GM19452 (cell line): ENCODE results near the gene TMEM119.

Experiments used
- ATAC-seq: cut with Tn5 transposase; IDR thresholded peaks from one replicate; pipeline ENCODE4 v1.9.1; 2021; ENCODE audit not compliant: unreplicated experiment

The TMEM119 gene

DNA sequence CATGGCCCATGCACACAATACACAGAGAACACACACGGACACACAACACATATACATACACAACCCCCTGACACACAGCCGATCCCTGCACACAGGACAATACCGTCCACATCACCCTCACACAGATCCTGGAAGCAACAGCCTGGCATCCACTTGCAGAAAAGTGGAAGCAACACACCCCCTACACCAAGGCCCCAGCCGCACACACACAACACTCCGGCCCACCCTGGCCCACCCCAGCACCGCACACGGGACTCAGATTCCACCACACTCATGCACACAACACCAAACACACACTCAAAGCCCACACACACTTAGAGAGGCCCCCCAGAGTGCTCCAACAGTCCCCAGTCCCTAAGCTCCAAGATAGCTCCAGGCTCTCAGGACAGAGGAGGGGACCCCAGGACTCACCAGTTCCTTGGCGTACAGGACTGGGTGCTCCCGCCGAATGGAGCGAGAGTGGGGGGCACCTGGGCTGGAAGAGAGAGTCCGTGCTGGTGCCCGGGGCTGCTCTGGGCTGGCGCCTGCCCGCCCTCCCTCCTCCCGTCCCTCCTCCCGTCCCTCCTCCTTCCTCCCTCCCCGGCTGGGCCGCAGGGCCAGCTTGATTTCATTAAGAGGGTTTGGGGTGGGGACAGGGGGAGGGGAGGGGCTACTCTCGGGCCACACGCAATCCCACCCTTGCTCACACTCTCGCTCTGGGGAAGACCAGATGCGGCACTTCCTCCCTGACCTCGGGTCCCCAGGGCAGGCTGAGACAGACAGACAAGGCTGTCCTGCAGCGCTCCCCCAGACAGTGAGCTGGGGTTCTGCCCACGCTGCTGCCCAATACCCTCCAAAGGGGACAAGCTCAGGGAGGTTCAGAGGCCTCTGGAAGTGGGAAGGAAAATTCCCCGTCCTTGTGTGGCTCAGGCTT lies at the start of gene TMEM119:
Gene TMEM119, minus strand, starts transcription at position 526 of the 913 bp plus-strand sequence. CDS start 5,701 bp downstream, outside the sequence.
- ATAC-seq, result no peak

DNA sequence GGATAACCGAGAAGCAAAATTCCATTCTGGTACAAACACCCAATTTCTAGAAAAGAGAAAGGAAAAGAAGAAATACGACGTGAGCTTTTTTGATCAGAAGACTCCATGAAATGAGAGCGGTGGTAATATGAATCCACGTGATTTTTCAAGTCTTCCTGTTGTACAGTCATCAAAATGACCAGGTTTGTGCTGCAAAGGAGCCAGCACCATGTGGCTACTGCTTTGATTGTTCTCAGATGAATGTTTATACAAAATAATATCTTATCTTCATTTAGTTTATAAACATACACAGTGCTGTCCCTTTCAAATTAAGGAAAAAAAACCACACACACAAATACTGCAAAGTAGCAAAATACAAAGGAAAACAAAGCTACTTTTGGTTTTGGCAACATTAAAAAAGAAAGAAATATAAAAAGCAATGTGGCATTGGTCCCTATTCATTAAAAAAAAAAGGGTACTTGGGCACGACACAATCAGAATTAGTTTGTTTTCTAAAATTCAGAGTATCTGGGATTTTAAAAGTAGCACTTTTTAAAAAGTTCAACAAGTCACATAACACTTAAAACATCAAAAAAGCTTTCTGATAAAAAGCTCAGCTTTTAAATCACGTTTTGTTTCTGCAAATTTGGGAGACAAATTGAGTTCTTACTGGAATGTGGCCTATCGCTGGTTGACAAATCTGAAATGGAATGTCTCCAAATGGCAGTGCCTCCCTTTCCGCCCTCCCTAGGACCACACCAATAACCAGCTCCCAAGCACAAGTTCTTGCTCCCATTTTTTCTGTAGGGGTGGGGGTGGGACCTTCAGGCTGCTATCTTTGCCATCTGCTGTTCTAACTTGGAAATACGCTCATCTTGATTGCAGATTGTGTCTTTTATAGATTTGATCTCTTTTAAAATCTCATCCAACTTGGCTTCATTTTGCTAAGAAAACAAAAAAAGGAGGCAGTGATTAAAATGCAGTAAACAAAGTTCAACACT lies 49.0 kb upstream of the TMEM119 start:
- ATAC-seq, result no peak

DNA sequence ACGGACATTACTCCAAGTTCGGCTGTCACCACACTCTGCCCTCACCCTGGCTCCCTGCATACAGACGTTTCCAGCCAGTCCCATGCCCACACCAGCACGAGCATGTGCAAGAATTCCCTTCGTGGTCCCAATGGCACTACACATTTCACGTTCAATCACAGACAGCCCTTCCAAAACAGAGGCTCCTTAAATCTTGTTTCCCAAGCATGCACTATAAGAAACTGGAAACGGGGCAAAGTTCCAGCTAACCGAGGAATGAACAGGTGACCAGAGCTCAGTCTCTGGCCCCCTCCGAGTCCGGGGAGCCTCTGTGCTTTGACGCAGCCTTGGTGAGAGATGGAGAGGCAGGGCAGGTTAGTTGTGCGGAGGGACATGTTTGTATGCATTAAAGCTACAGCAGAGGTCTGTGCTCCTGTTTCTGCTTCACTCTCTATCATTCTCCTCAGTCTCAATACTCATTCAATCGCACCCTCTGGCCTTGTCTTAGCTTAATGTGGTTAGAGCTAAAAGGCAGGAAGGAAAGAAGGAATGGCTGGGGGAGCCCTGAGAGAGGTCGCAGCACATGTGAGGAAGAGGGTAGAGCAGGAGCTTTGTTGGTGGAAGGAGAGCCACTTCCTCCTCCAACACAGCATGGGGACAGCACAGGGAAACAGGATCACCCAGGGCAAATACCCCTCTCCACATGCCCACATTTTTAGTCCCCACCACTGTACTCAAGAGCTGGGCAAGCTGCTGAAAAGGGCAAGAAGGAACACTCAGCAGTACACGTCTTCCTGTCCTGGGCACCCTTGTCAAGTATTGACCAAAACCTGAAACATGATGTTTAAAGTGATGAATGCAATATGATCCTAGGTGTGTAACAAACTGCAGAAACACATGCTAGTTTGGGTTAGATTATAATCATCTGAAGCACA lies 48.1 kb upstream of the TMEM119 start:
- ATAC-seq, result no peak

- no peak for ATAC-seq
These were observed 46.9 kb upstream of the TMEM119 start for GRCh38 chr12:108644811-108645120.

- no peak for ATAC-seq
These were observed 46.3 kb upstream of the TMEM119 start for GRCh38 chr12:108643941-108644810.

- ATAC-seq, result no peak
These were observed 45.2 kb upstream of the TMEM119 start for GRCh38 chr12:108642899-108643654.

DNA sequence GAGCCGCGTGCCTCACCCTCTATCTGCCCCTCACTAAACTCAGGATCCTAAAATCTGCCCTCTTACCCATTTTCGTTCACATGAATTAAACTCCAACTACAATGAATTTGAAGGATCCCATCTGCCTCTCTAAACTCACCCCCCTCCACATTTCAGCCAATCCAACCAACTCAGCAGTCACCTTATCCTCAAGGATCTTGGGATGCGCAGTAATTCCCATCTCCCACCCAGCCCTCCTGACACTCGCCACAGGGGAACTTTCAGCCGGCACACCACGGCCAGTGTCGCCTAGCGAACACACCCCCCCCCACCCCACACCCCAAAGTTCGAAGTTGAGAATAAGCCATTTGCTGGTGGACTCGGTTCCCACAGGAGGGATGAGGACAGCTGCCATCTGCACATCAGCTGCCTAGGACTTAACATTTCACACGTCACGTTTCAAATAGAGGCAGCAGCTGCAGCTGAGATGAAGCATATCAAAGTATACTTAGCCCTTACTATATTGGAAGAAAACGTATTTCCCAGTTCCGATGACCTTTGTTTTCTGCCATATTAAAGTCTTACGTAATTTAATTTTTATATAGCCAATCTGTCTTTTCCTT lies 44.5 kb upstream of the TMEM119 start:
- no peak for ATAC-seq

DNA sequence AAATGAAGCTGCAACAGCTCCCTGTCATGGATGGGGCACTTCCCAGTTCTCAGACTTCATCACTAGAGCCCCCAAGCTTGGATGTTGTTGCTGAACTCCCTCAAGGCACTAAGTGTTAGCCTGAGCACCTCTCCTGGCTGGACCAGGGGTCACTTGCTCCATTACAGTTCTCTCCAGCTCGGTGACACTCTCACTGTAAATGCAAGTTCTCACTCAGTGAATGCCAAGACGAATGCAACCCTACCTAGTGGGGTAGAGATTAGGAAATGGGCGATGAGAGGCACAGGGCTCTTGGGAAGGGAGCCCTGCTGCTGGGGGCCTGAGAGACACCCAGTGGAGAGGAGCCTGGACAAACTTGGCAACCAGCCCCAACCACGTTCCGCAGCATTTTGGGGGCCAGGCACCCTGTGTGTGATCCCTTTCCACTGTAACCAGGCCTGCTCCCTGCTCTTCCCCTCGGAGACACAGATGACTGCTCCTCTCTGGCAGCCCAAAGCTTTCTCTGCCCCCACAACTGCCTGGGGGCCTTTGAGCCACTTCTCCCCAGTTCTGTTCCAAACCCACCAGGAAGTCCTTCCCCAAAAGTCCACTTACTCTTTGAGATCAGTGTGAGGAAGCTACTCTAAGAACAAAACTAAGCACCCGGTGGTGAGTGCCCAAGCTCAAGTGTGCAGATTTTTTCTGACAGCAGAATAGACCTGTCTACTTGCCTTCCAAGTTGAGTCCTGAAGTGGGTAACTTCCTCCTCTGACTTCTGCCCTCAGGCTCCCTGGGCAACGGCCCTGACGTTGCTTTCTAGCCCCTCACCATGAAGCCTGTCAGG lies 43.8 kb upstream of the TMEM119 start:
- ATAC-seq, result no peak

- ATAC-seq, result no peak
These were observed 43.0 kb upstream of the TMEM119 start for GRCh38 chr12:108640802-108641445.

DNA sequence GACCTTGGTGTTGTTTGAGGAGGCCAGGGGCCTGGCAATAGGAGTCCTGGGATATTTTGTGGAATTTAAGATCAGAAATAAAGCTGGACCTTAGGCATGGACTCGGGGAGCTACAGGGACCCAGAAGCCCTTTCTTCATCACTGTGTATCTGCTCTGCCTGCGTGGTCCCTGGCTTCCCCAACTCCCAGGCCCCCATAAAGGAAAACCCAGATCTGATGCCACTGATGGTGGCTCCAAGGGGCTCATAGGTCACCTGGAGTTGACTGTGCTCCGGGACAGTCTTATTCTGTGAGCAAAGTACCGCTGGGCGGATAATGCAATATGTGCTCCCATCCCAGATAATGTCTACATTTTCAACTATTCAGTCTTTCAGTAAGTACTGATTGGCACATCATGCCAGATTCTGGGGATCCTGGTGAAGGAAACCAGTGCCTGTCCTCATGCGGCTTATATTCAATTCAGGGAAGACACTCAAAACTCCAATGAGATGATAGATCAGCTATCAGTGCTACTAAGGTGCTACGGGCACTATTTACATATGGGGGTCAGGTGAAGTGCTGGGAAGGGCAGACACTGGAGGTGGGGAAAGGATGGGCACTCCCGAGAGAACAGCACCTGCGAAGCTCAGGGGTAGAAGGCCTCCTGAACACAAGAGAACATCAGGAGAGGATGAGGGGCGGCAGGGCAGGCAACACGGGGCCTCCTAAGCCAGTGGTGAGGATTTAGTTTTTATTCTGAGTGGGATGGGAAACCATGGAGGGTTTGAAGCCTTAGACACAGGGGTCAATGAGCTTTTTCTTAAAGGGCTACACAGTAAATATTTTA lies 41.3 kb upstream of the TMEM119 start:
- no peak for ATAC-seq

DNA sequence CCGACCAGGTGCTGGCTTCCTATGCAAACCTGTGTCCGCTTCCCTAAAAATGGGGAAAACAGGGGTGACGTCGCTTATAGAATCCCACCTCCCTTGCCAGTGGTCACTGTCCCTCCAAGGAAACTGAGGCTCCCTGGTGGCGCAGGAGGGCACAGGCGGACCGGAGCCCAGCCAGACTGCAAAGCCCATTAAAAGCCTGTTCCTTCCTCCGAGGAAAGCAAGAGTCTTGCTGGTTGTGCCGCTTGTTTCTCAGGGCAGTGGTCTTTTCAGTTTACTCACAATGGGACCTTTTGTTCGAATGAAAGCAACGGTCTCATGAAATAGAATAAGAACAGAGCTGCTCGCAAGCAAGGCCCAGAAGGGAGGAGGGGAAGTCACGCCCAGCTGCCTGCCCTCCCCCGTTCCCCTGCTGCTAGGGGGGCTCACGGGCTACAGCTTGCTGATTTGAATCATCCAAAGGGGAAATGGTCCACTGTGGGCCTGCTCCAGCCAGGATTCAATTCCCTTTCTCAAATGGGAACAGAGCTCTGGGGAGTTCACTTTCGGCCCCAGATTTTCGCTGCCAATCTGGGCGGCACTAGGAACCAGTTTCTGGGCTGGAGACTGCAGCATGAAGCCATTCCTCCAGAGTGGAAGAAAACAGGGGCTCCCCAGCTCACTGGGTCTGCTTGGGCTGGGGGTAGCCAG lies 40.4 kb upstream of the TMEM119 start:
- no peak for ATAC-seq

DNA sequence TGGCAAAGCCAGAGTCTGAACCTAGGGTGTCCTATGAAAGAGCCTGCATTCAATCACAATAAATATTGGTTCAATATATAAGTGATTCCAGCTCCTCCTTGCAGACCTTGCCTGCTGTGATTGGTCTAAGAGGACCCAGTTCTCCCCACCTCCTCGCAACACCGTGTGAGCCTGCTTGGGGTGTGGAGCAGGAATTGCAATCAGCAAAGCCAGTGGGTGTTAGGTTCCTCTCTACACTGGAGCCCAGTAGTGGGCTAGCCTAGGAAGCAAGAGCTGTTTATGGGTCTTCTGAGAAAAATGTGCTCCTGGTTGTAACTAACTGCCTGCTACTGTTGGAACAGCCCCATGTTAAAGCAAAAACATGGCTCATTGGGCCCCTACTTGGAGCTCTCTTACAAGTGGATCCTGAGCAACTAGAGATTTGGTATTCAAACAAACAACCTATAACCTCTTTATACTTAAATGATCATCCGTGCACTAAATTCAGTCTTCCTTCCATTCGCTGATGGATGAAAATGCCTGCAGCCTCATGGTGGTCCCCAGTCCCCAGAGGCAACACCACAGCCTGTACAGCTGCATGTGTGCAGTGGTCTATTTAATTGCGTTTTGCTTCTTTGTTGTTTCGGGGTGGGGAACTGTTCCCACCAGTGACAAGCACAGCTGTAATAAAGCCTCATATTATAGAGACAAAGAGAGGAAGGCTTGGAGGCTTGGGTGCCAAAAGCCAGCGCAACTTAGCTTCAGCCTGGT lies 39.5 kb upstream of the TMEM119 start:
- no peak for ATAC-seq

- ATAC-seq, result peak; percentile 0
These were observed 38.3 kb upstream of the TMEM119 start for GRCh38 chr12:108635997-108636808.
